Mucosa of rectum (tissue), 2 donors: ENCODE results near the gene ALOX12.
A peak's percentile ranks its signal among the peaks of the same experiment; 100 is the strongest.
"Not testable (repeated sequence)": the region's sequence is repeated elsewhere in the genome, so short reads cannot be mapped to it uniquely, and the experiment has no call there.

Source experiments
- H3K27ac ChIP-seq, 2 donors: one replicate each; pipeline ENCODE4 v1.7.0; 2013; ENCODE audit warnings: inconsistent platforms in 2 of 2, low read depth in 2 of 2, low read length in 2 of 2
- H3K27me3 ChIP-seq, 2 donors: one replicate each; pipeline ENCODE4 v1.7.0; 2013; ENCODE audit warnings: low read length in 2 of 2; ENCODE audit not compliant: control insufficient read depth in 2 of 2, insufficient read depth in 2 of 2
- H3K36me3 ChIP-seq, 2 donors: one replicate each; pipeline ENCODE4 v1.7.0; 2013; ENCODE audit warnings: low read length in 2 of 2; ENCODE audit not compliant: control insufficient read depth in 2 of 2, insufficient read depth in 2 of 2
- H3K4me1 ChIP-seq, 2 donors: one replicate each; pipeline ENCODE4 v1.7.0; 2013; ENCODE audit warnings: low read length in 2 of 2, mild to moderate bottlenecking in 1 of 2; ENCODE audit not compliant: control insufficient read depth in 2 of 2, insufficient read depth in 2 of 2
- H3K4me3 ChIP-seq, 2 donors: one replicate each; pipeline ENCODE4 v1.7.0; 2013; ENCODE audit warnings: low read length in 2 of 2
- H3K9ac ChIP-seq, 2 donors: one replicate each; pipeline ENCODE4 v1.7.0; 2013; ENCODE audit warnings: low read length in 2 of 2, low read depth in 1 of 2, mild to moderate bottlenecking in 1 of 2
- H3K9me3 ChIP-seq, 2 donors: one replicate each; pipeline ENCODE4 v1.7.0; 2013; ENCODE audit warnings: low read length in 2 of 2; ENCODE audit not compliant: control insufficient read depth in 2 of 2
- donor health status: healthy.
- donor health status: Normal muscosa, but diverticular disease.

The ALOX12 gene

GRCh38 chr17:6981426-6981825 is 14.4 kb upstream of the ALOX12 start:
- Histone ChIP-seq H3K4me1 (peaks cover 8 to 11% of the 10 kb centered on the region in 2 donors), H3K4me3 (no peak overlapping the region), H3K9ac (no peak overlapping the region), H3K9me3 (no peaks in the 10 kb centered on the region), H3K27ac (no peak overlapping the region), H3K36me3 (no peaks in the 10 kb centered on the region), H3K27me3 (no peaks in the 10 kb centered on the region)

- no peak overlapping the region for H3K9ac ChIP-seq
- H3K4me1 ChIP-seq, result no peaks in the 10 kb centered on the region
- H3K4me3 ChIP-seq, result no peak overlapping the region
- H3K9me3 ChIP-seq, result no peaks in the 10 kb centered on the region
- H3K27me3 ChIP-seq, result no peaks in the 10 kb centered on the region
- no peaks in the 10 kb centered on the region for H3K36me3 ChIP-seq
- no peak overlapping the region for H3K27ac ChIP-seq
Observed at GRCh38 chr17:6985266-6985665, 10.6 kb upstream of the ALOX12 start.

GRCh38 chr17:6986676-6987075 is 9.2 kb upstream of the ALOX12 start:
- no peaks in the 10 kb centered on the region for H3K4me1 ChIP-seq
- H3K27ac ChIP-seq, result no peak overlapping the region
- H3K9ac ChIP-seq, result no peak overlapping the region
- no peak overlapping the region for H3K4me3 ChIP-seq
- H3K36me3 ChIP-seq, result no peaks in the 10 kb centered on the region
- H3K9me3 ChIP-seq, result no peaks in the 10 kb centered on the region
- no peaks in the 10 kb centered on the region for H3K27me3 ChIP-seq

GRCh38 chr17:6989779-6990178 is 6.1 kb upstream of the ALOX12 start:
- Histone ChIP-seq H3K9me3 (no peaks in the 10 kb centered on the region), H3K4me3 (no peak overlapping the region), H3K9ac (no peak overlapping the region), H3K27me3 (no peaks in the 10 kb centered on the region), H3K4me1 (no peaks in the 10 kb centered on the region), H3K27ac (no peak overlapping the region), H3K36me3 (no peaks in the 10 kb centered on the region)

GRCh38 chr17:6993613-6994056 is 2.2 kb upstream of the ALOX12 start:
- not testable (repeated sequence) for H3K4me3 ChIP-seq, H3K27ac ChIP-seq

GRCh38 chr17:6994118-6994598 is 1.7 kb upstream of the ALOX12 start:
- Histone ChIP-seq H3K27ac (no peak overlapping the region), H3K9me3 (no peaks in the 10 kb centered on the region), H3K4me3 (no peak overlapping the region), H3K4me1 (peaks cover 0 to 2% of the 10 kb centered on the region in 2 donors), H3K27me3 (no peaks in the 10 kb centered on the region), H3K36me3 (peaks cover 5 to 7% of the 10 kb centered on the region in 2 donors), H3K9ac (no peak overlapping the region)

More at GRCh38 chr17:6993613-6994056, 2.2 kb upstream of the ALOX12 start:
- H3K36me3 ChIP-seq, H3K4me1 ChIP-seq, H3K9me3 ChIP-seq, H3K27me3 ChIP-seq, H3K9ac ChIP-seq: not testable (repeated sequence)

- no peak overlapping the region for H3K9ac ChIP-seq
- H3K27ac ChIP-seq, result no peak overlapping the region
- H3K4me1 ChIP-seq, result peaks cover 0 to 2% of the 10 kb centered on the region in 2 donors
- H3K9me3 ChIP-seq, result no peaks in the 10 kb centered on the region
- H3K36me3 ChIP-seq, result peaks cover 11 to 13% of the 10 kb centered on the region in 2 donors
- H3K27me3 ChIP-seq, result no peaks in the 10 kb centered on the region
- no peak overlapping the region for H3K4me3 ChIP-seq
Observed at GRCh38 chr17:6994666-6995256, 1.1 kb upstream of the ALOX12 start.

GRCh38 chr17:6996256-6997011 is 585 bp downstream of the ALOX12 start:
- no peak overlapping the region for H3K9ac ChIP-seq
- no peaks in the 10 kb centered on the region for H3K9me3 ChIP-seq
- no peak overlapping the region for H3K27ac ChIP-seq
- peaks cover 21 to 22% of the 10 kb centered on the region in 2 donors for H3K36me3 ChIP-seq
- peak overlapping the region in 1 of 2 donors; percentile 39 for H3K4me3 ChIP-seq
- H3K27me3 ChIP-seq, result no peaks in the 10 kb centered on the region
- H3K4me1 ChIP-seq, result peaks cover 0 to 2% of the 10 kb centered on the region in 2 donors

GRCh38 chr17:6997171-6997570 is 1.3 kb downstream of the ALOX12 start:
- Histone ChIP-seq H3K27me3 (no peaks in the 10 kb centered on the region), H3K4me3 (no peak overlapping the region), H3K9me3 (no peaks in the 10 kb centered on the region), H3K36me3 (peaks cover 28 to 29% of the 10 kb centered on the region in 2 donors), H3K4me1 (peaks cover 0 to 2% of the 10 kb centered on the region in 2 donors), H3K9ac (no peak overlapping the region), H3K27ac (no peak overlapping the region)

GRCh38 chr17:6998855-6999508 is 3.1 kb downstream of the ALOX12 start:
- peaks cover 2 to 3% of the 10 kb centered on the region in 2 donors for H3K4me1 ChIP-seq
- H3K27ac ChIP-seq, result no peak overlapping the region
- H3K36me3 ChIP-seq, result peaks cover 36 to 41% of the 10 kb centered on the region in 2 donors
- H3K4me3 ChIP-seq, result no peak overlapping the region
- no peaks in the 10 kb centered on the region for H3K9me3 ChIP-seq
- H3K27me3 ChIP-seq, result no peaks in the 10 kb centered on the region
- no peak overlapping the region for H3K9ac ChIP-seq
